ENCODE measurements around the gene SAFB.

GRCh38 chr19:5705552-5705951 lies 82.7 kb downstream of the SAFB start:
- TF ChIP-seq CTCF (IDR thresholded peaks at IDR 0.05): no peak
- no peak for TF ChIP-seq POLR2A (IDR thresholded peaks at IDR 0.05)
- no peak for TF ChIP-seq POLR2AphosphoS5 (IDR thresholded peaks at IDR 0.05)
- TF ChIP-seq EP300 (IDR thresholded peaks at IDR 0.05): no peak
